Chondrocyte (in vitro differentiated cells): ENCODE data around the gene CST1. TPM values are rescaled to one million over a fixed set of nuclear protein-coding genes. Genes with fewer than 3 reads are reported as not detected.
"Not testable (repeated sequence)": the region's sequence is repeated elsewhere in the genome, so short reads cannot be mapped to it uniquely, and the experiment has no call there.

Source experiments
- DNase-seq: peaks from one replicate; pipeline ENCODE4 v3.0.0; 2021; ENCODE audit warnings: mixed read lengths, low spot score
- H3K27ac Mint-ChIP-seq: one replicate; pipeline ENCODE4 v1.8.0; 2021; ENCODE audit warnings: mild to moderate bottlenecking, moderate library complexity, mixed read lengths; ENCODE audit not compliant: unreplicated experiment
- H3K27me3 Mint-ChIP-seq: 2 replicates; pipeline ENCODE4 v1.8.0; 2021; ENCODE audit warnings: low read depth, mixed read lengths
- H3K36me3 Mint-ChIP-seq: 2 replicates; pipeline ENCODE4 v1.8.0; 2021; ENCODE audit warnings: low read depth, mixed read lengths
- H3K4me1 Mint-ChIP-seq: 2 replicates; pipeline ENCODE4 v1.8.0; 2021; ENCODE audit warnings: low read depth, mild to moderate bottlenecking, mixed read lengths
- H3K4me3 Mint-ChIP-seq: one replicate; pipeline ENCODE4 v1.8.0; 2021; ENCODE audit warnings: mild to moderate bottlenecking, moderate library complexity, mixed read lengths; ENCODE audit not compliant: unreplicated experiment
- H3K9me3 Mint-ChIP-seq: 2 replicates; pipeline ENCODE4 v1.8.0; 2021; ENCODE audit warnings: low read depth, mixed read lengths
- total RNA-seq: library from RNA; stranded (reverse); gene quantifications from 3 replicates; pipeline ENCODE4 v1.2.1, GENCODE V29; 2021
- TF ChIP-seq, protein P1 (sequence below): fragments of 200-600 bp; sonication (generic); IDR thresholded peaks from 2 replicates; pipeline ENCODE4 v1.5.0; 2021; ENCODE audit warnings: antibody characterized with exemption, mild to moderate bottlenecking, moderate library complexity

Gene CST1
- total RNA-seq, 1 donor from 2014 or later: not detected

DNA sequence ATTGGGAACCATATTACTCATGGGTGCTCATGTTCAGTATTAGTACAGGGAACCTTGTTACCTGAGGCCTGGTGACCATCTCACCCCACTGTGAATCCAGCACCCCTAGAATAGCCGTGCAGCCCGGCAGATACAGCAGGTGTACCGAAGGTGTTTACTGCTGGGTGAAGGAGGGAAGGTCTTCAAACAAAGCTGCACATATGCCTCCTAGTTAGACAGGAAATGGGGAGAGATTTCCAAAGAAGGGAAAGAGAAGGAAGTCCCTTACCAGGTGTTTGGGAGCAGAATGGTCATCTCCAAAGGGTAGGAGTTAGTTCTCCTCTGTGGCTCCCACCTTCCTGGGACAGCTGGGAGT, 2.4 kb upstream of the CST1 start:
- no peak overlapping the region for H3K4me3 Mint-ChIP-seq
- H3K27me3 Mint-ChIP-seq: peaks cover 3% of the 10 kb centered on the region
- H3K27ac Mint-ChIP-seq: no peak overlapping the region
- H3K9me3 Mint-ChIP-seq: no peaks in the 10 kb centered on the region
- peaks cover 8% of the 10 kb centered on the region for H3K4me1 Mint-ChIP-seq
- TF ChIP-seq, protein P1, sequence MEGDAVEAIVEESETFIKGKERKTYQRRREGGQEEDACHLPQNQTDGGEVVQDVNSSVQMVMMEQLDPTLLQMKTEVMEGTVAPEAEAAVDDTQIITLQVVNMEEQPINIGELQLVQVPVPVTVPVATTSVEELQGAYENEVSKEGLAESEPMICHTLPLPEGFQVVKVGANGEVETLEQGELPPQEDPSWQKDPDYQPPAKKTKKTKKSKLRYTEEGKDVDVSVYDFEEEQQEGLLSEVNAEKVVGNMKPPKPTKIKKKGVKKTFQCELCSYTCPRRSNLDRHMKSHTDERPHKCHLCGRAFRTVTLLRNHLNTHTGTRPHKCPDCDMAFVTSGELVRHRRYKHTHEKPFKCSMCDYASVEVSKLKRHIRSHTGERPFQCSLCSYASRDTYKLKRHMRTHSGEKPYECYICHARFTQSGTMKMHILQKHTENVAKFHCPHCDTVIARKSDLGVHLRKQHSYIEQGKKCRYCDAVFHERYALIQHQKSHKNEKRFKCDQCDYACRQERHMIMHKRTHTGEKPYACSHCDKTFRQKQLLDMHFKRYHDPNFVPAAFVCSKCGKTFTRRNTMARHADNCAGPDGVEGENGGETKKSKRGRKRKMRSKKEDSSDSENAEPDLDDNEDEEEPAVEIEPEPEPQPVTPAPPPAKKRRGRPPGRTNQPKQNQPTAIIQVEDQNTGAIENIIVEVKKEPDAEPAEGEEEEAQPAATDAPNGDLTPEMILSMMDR: no peak
- DNase-seq: no peak
- H3K36me3 Mint-ChIP-seq: no peaks in the 10 kb centered on the region

- H3K36me3 Mint-ChIP-seq: no peaks in the 10 kb centered on the region
- H3K27me3 Mint-ChIP-seq: peaks cover 3% of the 10 kb centered on the region
- H3K4me1 Mint-ChIP-seq: peaks cover 8% of the 10 kb centered on the region
- H3K4me3 Mint-ChIP-seq: no peak overlapping the region
- H3K27ac Mint-ChIP-seq: no peak overlapping the region
- DNase-seq: no peak
- TF ChIP-seq, protein P1: no peak
- no peaks in the 10 kb centered on the region for H3K9me3 Mint-ChIP-seq
Measured at GRCh38 chr20:23752481-23753193, 1.9 kb upstream of the CST1 start.

GRCh38 chr20:23752019-23752418, 1.3 kb upstream of the CST1 start:
- Mint-ChIP-seq H3K4me1 (peaks cover 8% of the 10 kb centered on the region), H3K9me3 (no peaks in the 10 kb centered on the region), H3K4me3 (no peak overlapping the region), H3K36me3 (no peaks in the 10 kb centered on the region), H3K27me3 (no peaks in the 10 kb centered on the region), H3K27ac (no peak overlapping the region)
- TF ChIP-seq, protein P1: no peak
- DNase-seq: no peak

GRCh38 chr20:23749746-23750145, 989 bp downstream of the CST1 start:
- Mint-ChIP-seq H3K4me1 (peaks cover under 1% of the 10 kb centered on the region), H3K4me3 (no peak overlapping the region), H3K27ac (no peak overlapping the region), H3K9me3 (no peaks in the 10 kb centered on the region), H3K27me3 (no peaks in the 10 kb centered on the region), H3K36me3 (no peaks in the 10 kb centered on the region)
- no peak for DNase-seq
- TF ChIP-seq, protein P1: no peak

GRCh38 chr20:23748975-23749374, 1.8 kb downstream of the CST1 start:
- DNase-seq, H3K9me3 Mint-ChIP-seq, H3K4me1 Mint-ChIP-seq, H3K4me3 Mint-ChIP-seq, H3K27ac Mint-ChIP-seq, H3K27me3 Mint-ChIP-seq, H3K36me3 Mint-ChIP-seq: not testable (repeated sequence)

GRCh38 chr20:23747551-23747950, 3.2 kb downstream of the CST1 start:
- H3K36me3 Mint-ChIP-seq, DNase-seq, H3K4me1 Mint-ChIP-seq, H3K9me3 Mint-ChIP-seq, H3K4me3 Mint-ChIP-seq, H3K27ac Mint-ChIP-seq, H3K27me3 Mint-ChIP-seq: not testable (repeated sequence)

DNA sequence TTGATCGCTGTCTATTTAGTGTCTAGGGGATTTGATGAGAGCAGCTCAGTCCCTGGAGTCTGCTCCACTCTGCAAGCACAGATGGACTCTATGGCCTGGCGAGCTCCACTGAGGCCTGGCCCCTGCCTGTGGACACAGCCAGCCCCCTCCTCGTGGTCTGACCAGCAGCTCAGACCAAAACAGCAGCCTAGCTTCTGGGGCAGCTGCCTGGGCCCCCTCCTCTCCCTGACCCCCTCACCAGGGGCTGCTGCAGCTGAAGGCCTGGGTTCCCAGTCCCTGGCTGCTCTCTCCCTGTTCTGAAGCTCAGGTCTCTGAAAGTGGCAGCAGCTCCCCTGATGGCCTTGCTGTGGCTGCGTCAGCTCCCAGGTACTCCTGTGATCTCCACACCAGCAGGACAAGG, 3.6 kb downstream of the CST1 start:
- not testable (repeated sequence) for H3K27me3 Mint-ChIP-seq, H3K9me3 Mint-ChIP-seq, H3K4me1 Mint-ChIP-seq, DNase-seq, H3K36me3 Mint-ChIP-seq, H3K27ac Mint-ChIP-seq, H3K4me3 Mint-ChIP-seq
